RWPE2 (cell line): ENCODE measurements around the gene SYT7.

Source experiments
- ATAC-seq: fragments of 200-7000 bp; cut with Tn5 transposase; 3 replicates; pipeline ENCODE4 v1.9.1; 2021; ENCODE audit warnings: low read depth
- DNase-seq: peaks from one replicate; pipeline ENCODE4 v3.0.0-alpha.2; 2020; ENCODE audit warnings: low spot score
- H3K27ac ChIP-seq: fragments of 450-650 bp; 2 replicates; pipeline ENCODE4 v1.5.1; 2017; ENCODE audit warnings: mild to moderate bottlenecking; ENCODE audit not compliant: poor library complexity, severe bottlenecking
- H3K27me3 ChIP-seq: fragments of 250-450 bp; sonication (Bioruptor Pico); 2 replicates; pipeline ENCODE4 v1.5.1; 2021; ENCODE audit warnings: mild to moderate bottlenecking, moderate library complexity; ENCODE audit not compliant: insufficient read depth, poor library complexity, severe bottlenecking
- H3K36me3 ChIP-seq: fragments of 250-450 bp; sonication (Bioruptor Pico); 2 replicates; pipeline ENCODE4 v1.5.1; 2020; ENCODE audit warnings: low read depth, mild to moderate bottlenecking, moderate library complexity
- H3K4me1 ChIP-seq: fragments of 250-450 bp; sonication (Bioruptor Pico); 2 replicates; pipeline ENCODE4 v1.5.1; 2021; ENCODE audit warnings: mild to moderate bottlenecking, moderate library complexity; ENCODE audit not compliant: insufficient read depth, poor library complexity, severe bottlenecking
- H3K4me3 ChIP-seq: fragments of 250-450 bp; sonication (Bioruptor Pico); 2 replicates; pipeline ENCODE4 v1.5.1; 2021; ENCODE audit warnings: mild to moderate bottlenecking, moderate library complexity; ENCODE audit not compliant: severe bottlenecking
- H3K9me3 ChIP-seq: fragments of 250-450 bp; sonication (Bioruptor Pico); 2 replicates; pipeline ENCODE4 v1.5.1; 2021; ENCODE audit warnings: mild to moderate bottlenecking, moderate library complexity; ENCODE audit not compliant: severe bottlenecking
- TF ChIP-seq, protein P1 (sequence below): fragments of 450-650 bp; IDR thresholded peaks from one replicate; pipeline ENCODE4 v1.5.1; 2017; ENCODE audit warnings: mild to moderate bottlenecking, moderate library complexity; ENCODE audit not compliant: poor library complexity, severe bottlenecking

SYT7 gene

DNA sequence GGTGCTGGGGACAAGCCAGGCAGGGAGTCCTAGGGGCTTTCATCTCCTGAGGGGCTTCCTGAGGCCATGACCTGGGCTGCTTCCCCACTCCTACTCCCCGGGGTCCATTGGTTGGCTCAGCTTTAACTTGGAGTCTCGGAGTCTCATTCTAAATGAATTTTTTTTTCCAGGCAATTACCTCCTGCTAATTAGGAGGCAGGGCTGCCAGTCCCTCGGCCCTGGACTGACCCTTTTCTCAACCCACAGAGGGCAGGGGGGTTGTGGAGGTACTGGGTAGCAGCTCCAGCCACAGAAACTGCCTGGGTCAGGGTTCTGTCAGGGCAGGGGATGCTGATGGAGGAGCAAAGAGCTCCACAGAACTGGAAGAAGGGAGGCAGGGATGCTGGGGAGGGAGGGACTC, 11.9 kb downstream of the SYT7 start:
- Histone ChIP-seq H3K27me3 (peaks cover 14% of the 10 kb centered on the region), H3K4me1 (no peaks in the 10 kb centered on the region), H3K36me3 (no peaks in the 10 kb centered on the region), H3K4me3 (no peak overlapping the region), H3K9me3 (no peaks in the 10 kb centered on the region), H3K27ac (no peak overlapping the region)
- DNase-seq (no peak), ATAC-seq (no peak)
- TF ChIP-seq, protein P1, sequence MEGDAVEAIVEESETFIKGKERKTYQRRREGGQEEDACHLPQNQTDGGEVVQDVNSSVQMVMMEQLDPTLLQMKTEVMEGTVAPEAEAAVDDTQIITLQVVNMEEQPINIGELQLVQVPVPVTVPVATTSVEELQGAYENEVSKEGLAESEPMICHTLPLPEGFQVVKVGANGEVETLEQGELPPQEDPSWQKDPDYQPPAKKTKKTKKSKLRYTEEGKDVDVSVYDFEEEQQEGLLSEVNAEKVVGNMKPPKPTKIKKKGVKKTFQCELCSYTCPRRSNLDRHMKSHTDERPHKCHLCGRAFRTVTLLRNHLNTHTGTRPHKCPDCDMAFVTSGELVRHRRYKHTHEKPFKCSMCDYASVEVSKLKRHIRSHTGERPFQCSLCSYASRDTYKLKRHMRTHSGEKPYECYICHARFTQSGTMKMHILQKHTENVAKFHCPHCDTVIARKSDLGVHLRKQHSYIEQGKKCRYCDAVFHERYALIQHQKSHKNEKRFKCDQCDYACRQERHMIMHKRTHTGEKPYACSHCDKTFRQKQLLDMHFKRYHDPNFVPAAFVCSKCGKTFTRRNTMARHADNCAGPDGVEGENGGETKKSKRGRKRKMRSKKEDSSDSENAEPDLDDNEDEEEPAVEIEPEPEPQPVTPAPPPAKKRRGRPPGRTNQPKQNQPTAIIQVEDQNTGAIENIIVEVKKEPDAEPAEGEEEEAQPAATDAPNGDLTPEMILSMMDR: no peak

DNA sequence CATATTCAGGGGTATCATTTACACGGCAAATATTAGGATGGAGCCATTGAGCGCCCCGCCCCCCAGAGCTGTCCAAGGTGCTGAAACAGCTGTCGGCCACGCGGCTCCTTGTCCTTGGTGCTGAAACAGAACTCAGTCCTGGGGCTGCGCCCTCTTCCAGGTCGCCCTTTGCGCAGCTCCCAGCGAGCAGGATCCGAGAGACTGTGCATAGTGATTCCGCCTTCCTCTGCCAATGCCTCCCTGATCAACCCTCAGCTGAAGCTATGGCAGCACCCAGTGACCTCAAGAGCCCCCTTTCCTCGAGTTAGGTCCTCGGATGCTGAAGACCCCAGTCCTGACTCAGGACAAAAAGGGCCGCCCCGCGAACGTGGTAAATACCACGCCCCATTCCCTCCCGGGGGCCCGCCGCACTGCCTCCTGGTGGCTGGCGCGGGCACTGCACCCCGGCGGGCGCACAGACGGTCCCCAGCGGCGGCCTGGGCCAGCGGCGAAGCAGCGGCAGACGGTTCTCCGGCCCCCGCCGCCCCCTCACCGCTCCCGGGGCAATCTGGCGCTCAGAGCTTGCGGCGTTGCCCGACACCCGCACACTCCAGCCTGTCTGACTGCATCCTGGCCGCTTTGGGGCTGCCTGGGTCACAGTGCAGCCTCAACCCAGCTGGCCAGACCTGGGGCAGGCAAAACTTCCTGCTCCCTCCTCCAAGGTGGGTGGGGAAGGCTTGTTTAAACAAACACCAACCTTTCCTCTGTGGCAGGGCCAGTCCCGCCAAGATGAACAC, 13.4 kb downstream of the SYT7 start:
- Histone ChIP-seq H3K4me3 (no peak overlapping the region), H3K9me3 (no peaks in the 10 kb centered on the region), H3K27me3 (peaks cover 14% of the 10 kb centered on the region), H3K36me3 (no peaks in the 10 kb centered on the region), H3K27ac (no peak overlapping the region), H3K4me1 (no peaks in the 10 kb centered on the region)
- ATAC-seq (peak; percentile 83), DNase-seq (no peak)
- TF ChIP-seq, protein P1: peak; percentile 56

DNA sequence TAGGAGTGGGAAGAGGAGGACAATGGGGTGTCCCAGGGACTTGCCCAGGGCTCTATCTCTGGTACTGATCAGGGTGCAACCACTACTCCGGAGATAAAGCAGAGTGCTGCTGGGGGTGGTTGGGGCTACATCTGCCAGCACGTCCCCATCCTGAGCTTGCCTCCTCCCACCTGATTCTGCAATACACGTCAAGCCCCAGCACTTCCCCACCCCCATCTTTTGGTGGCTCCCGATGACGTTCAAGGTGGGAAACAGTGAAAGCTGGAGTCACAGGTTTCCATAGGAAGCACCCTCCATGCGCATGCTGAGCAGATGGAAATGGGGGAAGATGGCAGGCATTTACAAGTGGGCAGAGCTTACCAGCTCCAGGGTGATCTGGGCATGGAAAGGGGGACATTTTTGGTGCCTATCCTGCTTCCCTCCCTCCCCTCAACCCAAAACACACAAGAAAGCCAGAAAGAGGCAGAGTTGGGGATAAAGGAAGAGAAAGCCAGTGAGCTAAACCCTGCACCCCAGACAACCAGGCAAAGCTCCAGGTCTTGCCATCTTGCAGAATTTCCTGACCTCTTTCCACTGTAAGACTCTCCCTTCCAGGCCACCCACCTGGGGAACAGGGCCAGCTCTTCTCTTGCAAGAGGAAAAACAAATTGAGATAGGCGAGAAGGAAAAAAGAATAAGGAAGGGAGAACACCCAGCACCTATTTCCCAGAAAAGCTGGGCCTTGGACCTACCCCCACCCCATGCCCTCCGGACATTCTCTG, 15.8 kb downstream of the SYT7 start:
- DNase-seq (no peak), ATAC-seq (no peak)
- Histone ChIP-seq H3K27me3 (peaks cover 14% of the 10 kb centered on the region), H3K9me3 (no peaks in the 10 kb centered on the region), H3K4me3 (no peak overlapping the region), H3K27ac (no peak overlapping the region), H3K4me1 (no peaks in the 10 kb centered on the region), H3K36me3 (no peaks in the 10 kb centered on the region)
- TF ChIP-seq, protein P1: no peak

DNA sequence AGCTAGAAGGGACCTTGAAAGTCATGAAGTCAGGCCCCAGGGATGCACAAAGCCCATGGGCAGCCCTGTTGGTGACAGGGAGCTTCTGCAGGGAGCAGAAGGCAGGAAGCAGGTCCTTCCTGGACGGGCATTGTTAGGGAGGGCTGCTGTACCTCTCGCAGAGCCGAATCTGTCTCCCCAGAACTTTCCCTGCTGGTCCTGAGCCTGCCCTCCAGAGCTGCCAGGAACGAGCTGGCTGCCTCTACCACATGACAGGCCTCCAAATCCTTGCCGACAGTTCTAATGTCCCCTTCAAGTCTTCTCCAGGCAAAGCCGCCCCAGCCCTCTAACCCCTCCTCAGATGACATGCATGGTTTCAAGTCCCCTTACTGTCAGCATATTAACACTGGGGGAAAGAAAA, 20.1 kb downstream of the SYT7 start:
- no peak for DNase-seq
- H3K4me3 ChIP-seq: no peak overlapping the region
- peaks cover 7% of the 10 kb centered on the region for H3K27me3 ChIP-seq
- H3K4me1 ChIP-seq: no peaks in the 10 kb centered on the region
- ATAC-seq: no peak; the same call in 2 of the 3 replicates
- TF ChIP-seq, protein P1: no peak
- no peak overlapping the region for H3K27ac ChIP-seq
- no peaks in the 10 kb centered on the region for H3K9me3 ChIP-seq
- H3K36me3 ChIP-seq: no peaks in the 10 kb centered on the region

DNA sequence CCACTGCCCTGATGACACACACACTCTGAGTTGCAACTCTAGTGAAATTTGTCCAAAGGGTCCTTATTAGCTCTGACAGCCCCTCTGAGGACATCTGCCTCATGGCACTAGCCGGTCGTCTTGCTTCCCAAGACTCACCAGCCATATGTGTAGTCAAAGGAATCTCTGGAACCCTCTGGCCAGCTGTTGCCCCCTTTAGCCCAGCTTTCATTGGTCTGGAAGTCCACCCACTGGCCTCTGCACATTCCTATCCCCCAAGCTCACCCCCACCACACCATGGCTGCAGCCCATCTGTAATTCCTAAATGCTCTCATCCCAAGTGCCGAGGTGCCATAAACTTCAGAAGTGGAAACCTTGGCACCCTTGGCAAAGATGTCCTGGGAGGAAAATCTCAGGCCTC, 24.3 kb downstream of the SYT7 start:
- TF ChIP-seq, protein P1: no peak
- Histone ChIP-seq H3K27ac (no peak overlapping the region), H3K9me3 (no peaks in the 10 kb centered on the region), H3K4me1 (no peaks in the 10 kb centered on the region), H3K27me3 (peaks cover 20% of the 10 kb centered on the region), H3K4me3 (no peak overlapping the region), H3K36me3 (no peaks in the 10 kb centered on the region)
- no peak for ATAC-seq
- DNase-seq: no peak
